ENCODE measurements around the gene ZMYND11. TPM values are rescaled to one million over a fixed set of nuclear protein-coding genes. Genes with fewer than 3 reads are reported as not detected.
"Not testable (repeated sequence)": the region's sequence is repeated elsewhere in the genome, so short reads cannot be mapped to it uniquely, and the experiment has no call there.

Gene ZMYND11
- total and polyA plus RNA-seq, 2 of the 8 experiments (the other 6 are each of a cell fraction or from before 2014, with no cell fraction given) = 7.5 to 26.6 TPM

DNA sequence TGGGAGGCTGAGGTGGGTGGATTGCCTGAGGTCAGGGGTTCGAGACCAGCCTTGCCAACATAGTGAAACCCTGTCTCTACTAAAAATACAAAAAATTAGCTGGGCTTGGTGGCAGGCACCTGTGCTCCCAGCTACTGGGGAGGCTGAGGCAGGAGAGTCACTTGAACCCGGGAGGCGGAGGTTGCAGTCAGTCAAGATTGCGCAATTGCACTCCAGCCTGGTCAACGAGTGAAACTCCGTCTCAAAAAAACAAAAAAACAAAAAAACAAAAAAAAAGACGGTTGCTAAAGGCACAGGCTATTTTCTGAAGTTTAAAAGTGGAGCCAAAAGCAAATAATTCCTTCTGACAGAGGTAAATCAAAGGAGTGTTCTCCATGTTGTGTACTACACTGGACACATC, 50.3 kb downstream of the ZMYND11 start:
- H3K4ac ChIP-seq (replicated peaks; ENCODE audit: insufficient read length, low read depth, low read length); H2BK15ac ChIP-seq (ENCODE audit: low read length); H3K14ac ChIP-seq (ENCODE audit: insufficient read length); H3K36me3 ChIP-seq (ENCODE audit: control insufficient read depth in 2 of 4, insufficient read depth in 4 of 4, low read length in 3 of 4); H2BK5ac ChIP-seq (ENCODE audit: low read depth, low read length); H3K4me3 ChIP-seq (ENCODE audit: extremely low read depth in 1 of 4, insufficient read depth in 2 of 4, low read depth in 3 of 4, low read length in 4 of 4); H4K91ac ChIP-seq (replicated peaks; ENCODE audit: insufficient read length, low read length); H2BK120ac ChIP-seq (replicated peaks; ENCODE audit: low read depth, low read length); H3K79me1 ChIP-seq (ENCODE audit: low read depth, low read length); DNase-seq (ENCODE audit: low read depth in 1 of 2, low spot score in 2 of 2); H3K18ac ChIP-seq (ENCODE audit: extremely low read depth, low read length); H3K9me3 ChIP-seq (ENCODE audit: insufficient read depth in 2 of 2, low read depth in 1 of 2, low read length in 1 of 2); H3K27ac ChIP-seq (ENCODE audit: low read depth, low read length); H4K5ac ChIP-seq (ENCODE audit: insufficient read length, low read depth, low read length); H3K23ac ChIP-seq (ENCODE audit: insufficient read length); H2AK5ac ChIP-seq (ENCODE audit: low read depth, low read length); H3K4me2 ChIP-seq (ENCODE audit: insufficient read depth in 1 of 2, low read depth in 2 of 2, low read length in 2 of 2); H3K9ac ChIP-seq (replicated peaks in 1 of 4; ENCODE audit: extremely low read depth in 1 of 4, low read depth in 3 of 4, low read length in 3 of 4); FAIRE-seq; H3K27me3 ChIP-seq (replicated peaks in 1 of 4; ENCODE audit: control insufficient read depth in 3 of 4, extremely low read depth in 1 of 4, insufficient read depth in 3 of 4, low read length in 3 of 4); H3K23me2 ChIP-seq (ENCODE audit: low read depth, low read length); POLR2A ChIA-PET (ENCODE audit: partially characterized antibody); H3K79me2 ChIP-seq (ENCODE audit: control insufficient read depth in 1 of 2, insufficient read depth in 2 of 2, low read length in 2 of 2); H3K4me1 ChIP-seq (replicated peaks in 1 of 4; ENCODE audit: control insufficient read depth in 3 of 4, insufficient read depth in 4 of 4, low read length in 3 of 4); H2BK20ac ChIP-seq (ENCODE audit: low read length); H2AFZ ChIP-seq (ENCODE audit: low read length); H2BK12ac ChIP-seq (ENCODE audit: low read depth, low read length); H4K20me1 ChIP-seq (replicated peaks in 1 of 2; ENCODE audit: control insufficient read depth in 1 of 2, insufficient read depth in 2 of 2, low read length in 2 of 2); H4K8ac ChIP-seq (ENCODE audit: extremely low read depth, insufficient read depth, low read length); H3K56ac ChIP-seq (replicated peaks; ENCODE audit: insufficient read length, low read depth, low read length): not testable (repeated sequence)
- TF ChIP-seq CEBPB (IDR thresholded peaks at IDR 0.05; ENCODE audit: low read depth, low read length) = peak; percentile 88
- CTCF ChIA-PET (ENCODE audit: partially characterized antibody) = interaction anchor here (0.7 kb wide), 1 partner anchor 206 kb away, joined by 3 read pairs; no protein-coding TSS in a partner anchor
- 96% methylated on average over 5 of the region's 7 CpGs; no CpG with 5 or more reads in 1 of the 2 experiments for WGBS, 2 experiments (ENCODE audit: extremely low coverage in 1 of 2, insufficient coverage in 1 of 2, insufficient read length in 1 of 2, insufficient replicate concordance in 2 of 2, low coverage in 1 of 2, low lambda C conversion rate in 2 of 2, missing lambda C conversion rate in 1 of 2)
